Body of pancreas (tissue), 4 donors: ENCODE data around the gene HOXD10. TPM values are rescaled to one million over a fixed set of nuclear protein-coding genes. Genes with fewer than 3 reads are reported as not detected.

Experiments
- ATAC-seq: fragments of 150-250 bp; one replicate; pipeline ENCODE4 v1.9.1; 2016
- DNase-seq, 4 donors: peaks; one replicate each; pipeline ENCODE4 v3.0.0-alpha.2; 2019
- H3K27ac ChIP-seq, 4 donors: fragments of 200-600 bp; sonication (generic); 1 replicate in 3 of 4; 2 replicates in 1 of 4; pipeline versions ENCODE4 v1.5.1 to v1.6.1; 2016 to 2019; ENCODE audit warnings: mild to moderate bottlenecking in 1 of 4, mixed read lengths in 1 of 4, moderate library complexity in 1 of 4
- H3K27me3 ChIP-seq, 2 donors: fragments of 200-600 bp; sonication (generic); one replicate each; pipeline ENCODE4 v1.6.0; 2016; ENCODE audit warnings: mild to moderate bottlenecking in 1 of 2
- H3K36me3 ChIP-seq, 2 donors: fragments of 200-600 bp; sonication (generic); replicated peaks in 1 of 2; 2 replicates each; pipeline ENCODE4 v1.5.1; 2016; ENCODE audit warnings: low read depth in 2 of 2; ENCODE audit not compliant: insufficient read depth in 1 of 2
- H3K4me1 ChIP-seq: fragments of 200-600 bp; sonication (generic); one replicate; pipeline ENCODE4 v1.6.0; 2016
- H3K4me3 ChIP-seq, 2 donors: fragments of 200-600 bp; sonication (generic); 1 replicate in 1 of 2; 2 replicates in 1 of 2; pipeline ENCODE4 v1.5.1; 2016 to 2019
- H3K9me3 ChIP-seq, 3 donors: fragments of 200-600 bp; sonication (generic); 1 replicate in 2 of 3; 2 replicates in 1 of 3; pipeline ENCODE4 v1.5.1; 2016
- POLR2A ChIP-seq, 3 donors: fragments of 450-650 bp; IDR thresholded peaks; one replicate each; pipeline ENCODE4 v1.6.1; 2016; ENCODE audit warnings: antibody characterized with exemption in 3 of 3, mild to moderate bottlenecking in 2 of 3
- WGBS, 2 donors: methylation state at CpG; one replicate each; pipeline ENCODE4 v1.1.5; 2017; 5-methylcytosine and 5-hydroxymethylcytosine counted together
- intact Hi-C: fragments of 100-400 bp; cut with DNase I; formaldehyde crosslinking; loops from one replicate; pipeline ENCODE4 v1.15.1; 2023
- microRNA counts, 2 donors: library from miRNA; unstranded; fragments of <30 nt; microRNA quantifications; one replicate each; lab custom pipeline; 2017
- microRNA-seq, 2 donors: library from miRNA; unstranded; fragments of <30 nt; microRNA quantifications; one replicate each; pipeline ENCODE4, GENCODE V29; 2016; ENCODE audit warnings: borderline number of aligned reads in 2 of 2, borderline replicate concordance in 2 of 2
- small RNA-seq: library from RNA; depleted of rRNA; stranded (forward); fragments of <200 nt; gene quantifications from one replicate; pipeline ENCODE3, GENCODE V24; 2016
- total RNA-seq, 2 donors: library from RNA; depleted of rRNA; stranded (reverse); fragments of >200 nt; gene quantifications; one replicate each; pipeline ENCODE4 v1.1.0, GENCODE V29; 2016
- TF ChIP-seq, protein P1 (sequence below), 7 experiments: fragments of 450-650 bp in 4 of 7; fragments of 200-600 bp in 3 of 7; sonication (generic) in 3 of 7; IDR thresholded peaks; one replicate each; pipeline ENCODE4 v1.5.1; 2016 to 2019; ENCODE audit warnings: antibody characterized with exemption in 7 of 7

HOXD10 gene
- total RNA-seq, 2 donors from 2014 or later = 0.26 TPM; not detected in 1

GRCh38 chr2:176169181-176169580 is 52.6 kb downstream of the HOXD10 start:
- TF ChIP-seq, protein P1, sequence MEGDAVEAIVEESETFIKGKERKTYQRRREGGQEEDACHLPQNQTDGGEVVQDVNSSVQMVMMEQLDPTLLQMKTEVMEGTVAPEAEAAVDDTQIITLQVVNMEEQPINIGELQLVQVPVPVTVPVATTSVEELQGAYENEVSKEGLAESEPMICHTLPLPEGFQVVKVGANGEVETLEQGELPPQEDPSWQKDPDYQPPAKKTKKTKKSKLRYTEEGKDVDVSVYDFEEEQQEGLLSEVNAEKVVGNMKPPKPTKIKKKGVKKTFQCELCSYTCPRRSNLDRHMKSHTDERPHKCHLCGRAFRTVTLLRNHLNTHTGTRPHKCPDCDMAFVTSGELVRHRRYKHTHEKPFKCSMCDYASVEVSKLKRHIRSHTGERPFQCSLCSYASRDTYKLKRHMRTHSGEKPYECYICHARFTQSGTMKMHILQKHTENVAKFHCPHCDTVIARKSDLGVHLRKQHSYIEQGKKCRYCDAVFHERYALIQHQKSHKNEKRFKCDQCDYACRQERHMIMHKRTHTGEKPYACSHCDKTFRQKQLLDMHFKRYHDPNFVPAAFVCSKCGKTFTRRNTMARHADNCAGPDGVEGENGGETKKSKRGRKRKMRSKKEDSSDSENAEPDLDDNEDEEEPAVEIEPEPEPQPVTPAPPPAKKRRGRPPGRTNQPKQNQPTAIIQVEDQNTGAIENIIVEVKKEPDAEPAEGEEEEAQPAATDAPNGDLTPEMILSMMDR (IDR thresholded peaks at IDR 0.05) = no peak
- TF ChIP-seq POLR2A (IDR thresholded peaks at IDR 0.05) = no peak
- 55 to 57% methylated on average over 3 to 5 of the region's 5 CpGs for WGBS, 2 donors

More at GRCh38 chr2:176169181-176169580, 52.6 kb downstream of the HOXD10 start:
- no peaks in the 10 kb centered on the region for H3K36me3 ChIP-seq
- DNase-seq (no peak), ATAC-seq (no peak)
- H3K4me1 ChIP-seq = peaks cover 19% of the 10 kb centered on the region
- H3K27me3 ChIP-seq = peaks cover 0 to 35% of the 10 kb centered on the region in 2 donors
- intact Hi-C loops = no loop called here
- H3K9me3 ChIP-seq = no peaks in the 10 kb centered on the region
- no peak overlapping the region for H3K4me3 ChIP-seq
- H3K27ac ChIP-seq = no peak overlapping the region

MicroRNAs within 50 kb of the gene (microRNA counts, 767-probe panel; counts per million panel counts)
- 0 to 736 counts per million in 2 donors for microRNA hsa-miR-10b-5p (lab: Ali Mortazavi, UCI)

Small RNAs within 50 kb of the gene (microRNA-seq; reads per million reads assigned to microRNA genes)
- gene MIR10B = 1,507 to 2,877 reads per million in 2 donors

Small RNAs within 50 kb of the gene (small RNA-seq; reads per million reads assigned to genes)
- gene MIR10B = 48,833 reads per million, percentile 100 among the genes with 10 or more reads in this experiment

Other genes starting within 250 kb of the HOXD10 start
- gene LNPK, start 114.5 kb upstream of the HOXD10 start, total RNA-seq = 10 to 100 TPM in 1 of 2 donors, 1 to 10 TPM in 1; 6.6 to 10.6 TPM
- gene EVX2, start 32.8 kb upstream of the HOXD10 start, total RNA-seq = not detected
- gene HOXD13, start 24.1 kb upstream of the HOXD10 start, total RNA-seq = not detected
- gene HOXD12, start 17.0 kb upstream of the HOXD10 start, total RNA-seq = not detected
- gene HOXD11, start 9.5 kb upstream of the HOXD10 start, total RNA-seq = not detected
- 1 to 10 TPM in 1 of 2 donors, under 1 TPM in 1; 0.33 to 1.6 TPM for gene HOXD9, start 5.9 kb downstream of the HOXD10 start, total RNA-seq
- 1 to 10 TPM; 2.6 to 3.1 TPM for gene HOXD8, start 12.9 kb downstream of the HOXD10 start, total RNA-seq
- gene HOXD4, start 34.8 kb downstream of the HOXD10 start, total RNA-seq = under 1 TPM in 1 of 2 donors, not detected in 1; 0.78 TPM
- gene HOXD3, start 40.5 kb downstream of the HOXD10 start, total RNA-seq = under 1 TPM in 1 of 2 donors, not detected in 1; 0.26 TPM
- gene HOXD1, start 71.9 kb downstream of the HOXD10 start, total RNA-seq = under 1 TPM in 1 of 2 donors, not detected in 1; 0.26 TPM
- 10 to 100 TPM in 1 of 2 donors, 1 to 10 TPM in 1; 6.6 to 15.6 TPM for gene MTX2, start 152.7 kb downstream of the HOXD10 start, total RNA-seq